Measurements from ENCODE around the gene RICTOR.

- TF ChIP-seq, protein P1, sequence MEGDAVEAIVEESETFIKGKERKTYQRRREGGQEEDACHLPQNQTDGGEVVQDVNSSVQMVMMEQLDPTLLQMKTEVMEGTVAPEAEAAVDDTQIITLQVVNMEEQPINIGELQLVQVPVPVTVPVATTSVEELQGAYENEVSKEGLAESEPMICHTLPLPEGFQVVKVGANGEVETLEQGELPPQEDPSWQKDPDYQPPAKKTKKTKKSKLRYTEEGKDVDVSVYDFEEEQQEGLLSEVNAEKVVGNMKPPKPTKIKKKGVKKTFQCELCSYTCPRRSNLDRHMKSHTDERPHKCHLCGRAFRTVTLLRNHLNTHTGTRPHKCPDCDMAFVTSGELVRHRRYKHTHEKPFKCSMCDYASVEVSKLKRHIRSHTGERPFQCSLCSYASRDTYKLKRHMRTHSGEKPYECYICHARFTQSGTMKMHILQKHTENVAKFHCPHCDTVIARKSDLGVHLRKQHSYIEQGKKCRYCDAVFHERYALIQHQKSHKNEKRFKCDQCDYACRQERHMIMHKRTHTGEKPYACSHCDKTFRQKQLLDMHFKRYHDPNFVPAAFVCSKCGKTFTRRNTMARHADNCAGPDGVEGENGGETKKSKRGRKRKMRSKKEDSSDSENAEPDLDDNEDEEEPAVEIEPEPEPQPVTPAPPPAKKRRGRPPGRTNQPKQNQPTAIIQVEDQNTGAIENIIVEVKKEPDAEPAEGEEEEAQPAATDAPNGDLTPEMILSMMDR (IDR thresholded peaks at IDR 0.05), result no peak
- TF ChIP-seq POLR2A (IDR thresholded peaks at IDR 0.05), result no peak
These were observed 18.3 kb downstream of the RICTOR start for GRCh38 chr5:39055768-39056398.

All from esophagus squamous epithelium (tissue), 4 donors.